HEK293T (cell line): Measurements from ENCODE around the gene KCNB1.

Experiments
- ARNT ChIP-seq: fragments of 450-650 bp; IDR thresholded peaks from 2 replicates; pipeline ENCODE4 v1.6.1; 2017; ENCODE audit warnings: mild to moderate bottlenecking
- BHLHE40 ChIP-seq: fragments of 450-650 bp; IDR thresholded peaks from 2 replicates; pipeline ENCODE4 v1.6.1; 2016; ENCODE audit warnings: mild to moderate bottlenecking, moderate library complexity, borderline replicate concordance
- CTBP1 ChIP-seq: fragments of 450-650 bp; IDR thresholded peaks from 2 replicates; pipeline ENCODE4 v1.6.1; 2016; ENCODE audit warnings: borderline replicate concordance
- ELF4 ChIP-seq: fragments of 450-650 bp; IDR thresholded peaks from 2 replicates; pipeline ENCODE4 v1.6.1; 2017; ENCODE audit warnings: antibody characterized with exemption
- FOXA1 ChIP-seq: fragments of 450-650 bp; IDR thresholded peaks from 2 replicates; pipeline ENCODE4 v1.6.1; 2016; ENCODE audit warnings: mild to moderate bottlenecking
- FOXK2 ChIP-seq: fragments of 450-650 bp; IDR thresholded peaks from 2 replicates; pipeline ENCODE4 v1.6.1; 2016; ENCODE audit warnings: mild to moderate bottlenecking
- FOXM1 ChIP-seq: fragments of 450-650 bp; IDR thresholded peaks from 2 replicates; pipeline ENCODE4 v1.6.1; 2017; ENCODE audit warnings: mild to moderate bottlenecking, borderline replicate concordance
- LEF1 ChIP-seq: fragments of 450-650 bp; IDR thresholded peaks from 2 replicates; pipeline ENCODE4 v1.6.1; 2017; ENCODE audit warnings: mild to moderate bottlenecking, borderline replicate concordance
- SP1 ChIP-seq: fragments of 450-650 bp; IDR thresholded peaks from 2 replicates; pipeline ENCODE4 v1.6.1; 2017
- SUZ12 ChIP-seq: fragments of 450-650 bp; IDR thresholded peaks from 2 replicates; pipeline ENCODE4 v1.6.1; 2016; ENCODE audit warnings: mild to moderate bottlenecking
- TARDBP ChIP-seq: fragments of 450-650 bp; IDR thresholded peaks from 2 replicates; pipeline ENCODE4 v1.6.1; 2016
- ZNF384 ChIP-seq: fragments of 450-650 bp; IDR thresholded peaks from 2 replicates; pipeline ENCODE4 v1.6.1; 2016
- TF ChIP-seq, protein P1 (sequence below): fragments of 450-650 bp; IDR thresholded peaks from 2 replicates; pipeline ENCODE4 v1.6.1; 2016

DNA sequence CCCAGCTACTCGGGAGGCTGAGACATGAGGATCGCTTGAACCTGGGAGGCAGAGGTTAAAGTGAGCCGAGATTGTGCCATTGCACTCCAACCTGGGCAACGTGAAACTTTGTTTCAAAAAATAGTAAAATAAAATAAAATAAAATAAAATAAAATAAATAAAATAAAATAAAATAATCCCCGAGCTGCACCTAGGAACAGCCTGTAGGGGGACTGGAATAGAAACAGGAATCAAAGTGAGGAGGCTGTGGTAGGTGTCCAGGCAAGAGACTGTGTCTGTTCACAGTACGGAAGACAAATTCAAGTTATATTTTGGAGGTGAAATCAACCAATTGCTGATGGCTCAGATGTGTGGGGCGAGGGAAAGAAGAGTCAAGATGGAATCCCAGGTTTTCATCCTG is 86.2 kb downstream of the KCNB1 start:
- no peak for TF ChIP-seq CTBP1
- TF ChIP-seq ELF4: no peak
- no peak for TF ChIP-seq LEF1
- TF ChIP-seq SP1: no peak
- no peak for TF ChIP-seq TARDBP
- TF ChIP-seq FOXA1: no peak
- TF ChIP-seq, protein P1, sequence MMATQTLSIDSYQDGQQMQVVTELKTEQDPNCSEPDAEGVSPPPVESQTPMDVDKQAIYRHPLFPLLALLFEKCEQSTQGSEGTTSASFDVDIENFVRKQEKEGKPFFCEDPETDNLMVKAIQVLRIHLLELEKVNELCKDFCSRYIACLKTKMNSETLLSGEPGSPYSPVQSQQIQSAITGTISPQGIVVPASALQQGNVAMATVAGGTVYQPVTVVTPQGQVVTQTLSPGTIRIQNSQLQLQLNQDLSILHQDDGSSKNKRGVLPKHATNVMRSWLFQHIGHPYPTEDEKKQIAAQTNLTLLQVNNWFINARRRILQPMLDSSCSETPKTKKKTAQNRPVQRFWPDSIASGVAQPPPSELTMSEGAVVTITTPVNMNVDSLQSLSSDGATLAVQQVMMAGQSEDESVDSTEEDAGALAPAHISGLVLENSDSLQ: no peak
- TF ChIP-seq SUZ12: no peak
- TF ChIP-seq FOXK2: no peak
- TF ChIP-seq BHLHE40: no peak
- TF ChIP-seq ARNT: no peak
- TF ChIP-seq ZNF384: no peak
- TF ChIP-seq FOXM1: no peak
